22Rv1 (cell line): Measurements from ENCODE around the gene NFIA.

ENCODE experiments used
- H3K27ac ChIP-seq: fragments of 450-650 bp; 2 replicates; pipeline ENCODE4 v1.5.1; 2017
- ZFX ChIP-seq: fragments of 450-650 bp; IDR thresholded peaks from 2 replicates; pipeline ENCODE4 v1.6.1; 2017; ENCODE audit warnings: antibody characterized with exemption, borderline replicate concordance
- TF ChIP-seq, protein P1 (sequence below): fragments of 450-650 bp; IDR thresholded peaks from 2 replicates; pipeline ENCODE4 v1.5.1; 2017; ENCODE audit warnings: mild to moderate bottlenecking

The NFIA gene

DNA sequence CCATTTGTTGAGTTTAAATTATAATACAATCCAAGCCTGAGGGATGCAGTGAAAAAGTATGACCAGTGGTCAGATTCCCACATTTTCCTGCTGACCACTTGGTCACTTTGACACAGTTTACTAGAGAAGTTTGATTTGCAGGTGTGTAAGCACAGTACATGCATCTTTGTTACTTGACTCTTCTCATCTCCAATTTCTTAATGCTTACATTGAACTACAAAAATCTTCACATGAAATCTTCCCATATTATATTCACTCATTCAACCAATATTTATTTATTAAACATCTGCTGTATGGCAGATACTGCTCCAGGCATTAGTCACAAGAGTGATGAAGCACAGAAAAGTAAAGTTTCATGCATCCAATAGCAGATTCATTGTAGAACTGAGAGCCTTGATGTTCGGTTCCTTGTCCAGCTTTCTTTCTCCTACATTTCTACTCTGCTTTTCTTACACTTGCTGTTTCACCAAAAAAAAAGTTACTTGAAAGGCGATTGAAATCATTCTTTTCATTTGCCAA lies 211.7 kb downstream of the NFIA start:
- no peak for TF ChIP-seq ZFX
- TF ChIP-seq, protein P1, sequence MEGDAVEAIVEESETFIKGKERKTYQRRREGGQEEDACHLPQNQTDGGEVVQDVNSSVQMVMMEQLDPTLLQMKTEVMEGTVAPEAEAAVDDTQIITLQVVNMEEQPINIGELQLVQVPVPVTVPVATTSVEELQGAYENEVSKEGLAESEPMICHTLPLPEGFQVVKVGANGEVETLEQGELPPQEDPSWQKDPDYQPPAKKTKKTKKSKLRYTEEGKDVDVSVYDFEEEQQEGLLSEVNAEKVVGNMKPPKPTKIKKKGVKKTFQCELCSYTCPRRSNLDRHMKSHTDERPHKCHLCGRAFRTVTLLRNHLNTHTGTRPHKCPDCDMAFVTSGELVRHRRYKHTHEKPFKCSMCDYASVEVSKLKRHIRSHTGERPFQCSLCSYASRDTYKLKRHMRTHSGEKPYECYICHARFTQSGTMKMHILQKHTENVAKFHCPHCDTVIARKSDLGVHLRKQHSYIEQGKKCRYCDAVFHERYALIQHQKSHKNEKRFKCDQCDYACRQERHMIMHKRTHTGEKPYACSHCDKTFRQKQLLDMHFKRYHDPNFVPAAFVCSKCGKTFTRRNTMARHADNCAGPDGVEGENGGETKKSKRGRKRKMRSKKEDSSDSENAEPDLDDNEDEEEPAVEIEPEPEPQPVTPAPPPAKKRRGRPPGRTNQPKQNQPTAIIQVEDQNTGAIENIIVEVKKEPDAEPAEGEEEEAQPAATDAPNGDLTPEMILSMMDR = no peak
- no peak overlapping the region for H3K27ac ChIP-seq

DNA sequence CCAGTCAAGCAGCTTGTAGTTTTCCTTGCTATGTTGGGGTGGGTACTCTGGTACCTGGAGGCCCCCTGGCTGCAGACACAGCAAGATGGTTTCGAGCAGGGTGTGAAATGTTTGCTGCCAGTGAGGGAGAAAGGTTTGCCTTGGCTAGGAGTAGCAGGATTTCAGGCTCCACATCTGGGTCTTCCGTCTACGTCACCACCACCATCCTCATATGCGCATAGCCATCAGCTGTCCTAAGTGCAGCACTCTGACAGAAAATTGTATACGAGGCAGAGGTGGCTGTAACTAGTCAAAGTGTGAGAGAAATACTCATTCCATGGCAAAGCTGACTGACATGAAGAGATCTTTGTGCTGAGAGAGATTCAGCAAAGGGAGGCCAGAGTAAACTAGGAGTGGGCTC lies 212.6 kb downstream of the NFIA start:
- H3K27ac ChIP-seq = no peak overlapping the region
- TF ChIP-seq ZFX = no peak
- TF ChIP-seq, protein P1 = no peak

DNA sequence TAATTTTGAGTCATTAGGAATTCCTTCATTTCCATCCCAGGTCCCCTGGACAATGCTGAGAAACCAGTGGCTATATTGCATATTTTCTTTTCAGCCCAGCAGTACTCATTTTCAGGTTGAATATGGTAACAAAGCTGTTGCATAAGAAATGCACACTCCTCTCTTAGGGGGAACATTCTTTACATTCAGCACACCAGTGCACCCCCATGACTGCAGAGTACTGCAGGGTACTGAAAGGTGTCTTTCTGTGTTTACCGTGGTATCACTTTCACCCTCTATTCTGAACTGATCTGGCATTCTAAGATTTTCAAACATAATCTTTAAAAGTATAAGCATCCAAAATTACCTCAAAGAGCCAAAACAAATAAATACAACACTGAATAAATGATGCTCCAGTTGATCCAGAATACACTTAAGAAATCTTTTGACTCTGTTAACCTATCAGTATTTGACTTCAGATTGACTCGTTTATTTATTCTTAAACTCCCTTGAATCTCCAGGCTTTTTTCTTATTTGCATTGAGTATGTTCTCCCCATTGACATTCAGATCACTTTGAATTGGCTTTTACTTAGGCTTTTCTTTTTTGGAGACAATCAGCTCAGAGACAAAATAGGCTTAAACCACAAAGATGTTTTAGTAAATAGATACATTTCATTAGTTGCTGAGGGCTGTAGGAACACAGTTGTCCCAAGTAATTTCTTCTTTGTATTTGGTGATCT lies 213.6 kb downstream of the NFIA start:
- TF ChIP-seq, protein P1 = no peak
- no peak for TF ChIP-seq ZFX
- H3K27ac ChIP-seq = no peak overlapping the region

DNA sequence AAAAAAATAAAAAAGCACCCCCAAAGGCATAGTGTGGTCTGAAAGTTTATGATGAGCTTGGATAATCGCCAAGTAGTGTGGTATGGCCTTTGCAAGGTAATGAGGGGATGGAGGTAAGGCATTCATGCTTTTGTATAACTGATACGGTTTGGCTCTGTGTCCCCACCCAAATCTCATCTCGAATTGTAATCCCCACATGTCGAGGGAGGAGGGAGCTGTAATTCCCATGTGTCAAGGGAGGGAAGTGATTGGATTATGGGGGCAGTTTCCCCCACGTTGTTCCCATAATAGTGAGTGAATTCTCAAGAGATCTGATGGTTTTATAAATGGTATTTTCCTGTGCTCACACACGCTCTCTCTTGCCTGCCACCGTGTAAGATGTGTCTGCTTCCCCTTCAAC lies 215.5 kb downstream of the NFIA start:
- TF ChIP-seq, protein P1 = no peak
- no peak for TF ChIP-seq ZFX
- H3K27ac ChIP-seq = no peak overlapping the region

DNA sequence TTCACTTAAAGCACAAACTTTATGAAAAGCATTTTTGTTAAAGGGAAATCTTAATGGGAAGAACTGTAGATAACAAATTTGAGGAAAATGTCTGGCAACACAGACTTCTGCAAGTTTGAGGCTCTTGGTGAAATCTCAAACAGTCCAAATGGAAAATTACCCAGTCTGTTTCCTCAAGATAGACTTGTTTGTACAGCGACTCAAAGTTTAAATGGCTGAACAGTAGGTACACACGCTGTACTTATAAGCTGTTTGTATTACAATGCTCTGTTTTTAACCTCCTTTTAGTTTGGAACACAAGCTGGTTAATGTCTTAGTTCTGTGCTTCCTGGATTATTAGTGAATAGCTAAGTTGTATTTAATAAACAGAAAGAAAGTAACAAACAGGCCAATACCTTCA lies 217.1 kb downstream of the NFIA start:
- no peak for TF ChIP-seq ZFX
- TF ChIP-seq, protein P1 = no peak
- no peak overlapping the region; the same call in 1 of the 2 replicates for H3K27ac ChIP-seq

DNA sequence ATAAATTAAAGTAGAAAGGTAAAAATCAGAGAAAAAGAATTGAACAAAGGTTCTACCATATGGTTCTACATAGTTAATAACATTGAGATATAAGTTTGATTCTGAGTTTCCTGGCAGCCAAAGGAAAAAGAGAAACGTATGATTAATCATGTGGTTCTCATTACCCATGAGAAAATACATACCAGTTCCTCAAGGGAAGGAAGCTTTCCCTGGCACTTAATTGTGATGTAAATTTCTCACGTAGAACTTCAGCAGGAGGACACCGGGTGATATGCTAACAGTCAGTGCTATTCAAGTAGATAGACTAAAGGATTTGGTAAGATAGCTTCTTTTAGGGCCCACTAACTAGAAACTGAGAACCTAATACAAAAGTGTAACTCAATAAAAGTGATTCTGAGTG lies 218.5 kb downstream of the NFIA start:
- no peak overlapping the region for H3K27ac ChIP-seq
- no peak for TF ChIP-seq ZFX
- TF ChIP-seq, protein P1 = no peak
